ENCODE data around the gene RAPGEF4.

DNA sequence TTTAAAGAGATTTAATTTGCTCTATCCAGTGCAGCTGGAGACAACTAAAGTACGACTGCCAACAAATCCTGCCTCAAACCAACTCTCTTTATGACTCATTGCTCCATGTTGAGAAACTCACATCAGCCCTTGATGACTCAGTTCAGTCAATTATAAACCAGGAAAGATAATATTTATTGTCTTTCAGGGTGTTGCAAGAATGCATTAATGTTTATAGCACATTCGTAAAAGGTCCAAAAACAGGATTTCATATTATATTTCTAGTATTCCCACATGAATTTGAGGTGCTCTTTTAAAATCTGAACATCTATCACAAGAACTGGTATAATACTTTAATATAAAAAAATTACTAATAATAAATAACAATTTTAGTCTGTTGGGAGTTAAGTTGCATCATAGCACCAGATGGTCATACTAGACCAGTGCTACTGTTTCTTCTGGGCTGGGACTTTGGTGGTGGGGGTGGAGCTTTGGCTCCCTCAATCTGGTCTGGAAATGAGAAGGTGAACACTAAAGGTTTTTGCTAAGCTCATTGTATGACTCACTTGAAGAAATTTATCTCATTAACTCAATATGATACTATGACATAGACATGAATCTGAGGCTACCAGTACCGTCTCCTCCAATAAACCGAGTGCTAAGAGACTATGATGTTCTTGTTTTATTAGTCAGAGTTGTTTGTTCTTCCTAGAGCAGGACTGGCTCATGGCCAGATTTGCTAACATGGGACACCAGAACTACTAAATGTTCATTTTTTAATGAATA, 313.4 kb downstream of the RAPGEF4 start:
- no peak for TF ChIP-seq EZH2 (IDR thresholded peaks at IDR 0.05)
- TF ChIP-seq POLR2AphosphoS5 (IDR thresholded peaks at IDR 0.05; ENCODE audit: borderline replicate concordance, low read depth, low read length) = no peak

Measured in SK-N-MC (cell line).